ENCODE measurements around the gene LRP2BP. TPM values are rescaled to one million over a fixed set of nuclear protein-coding genes. Genes with fewer than 3 reads are reported as not detected.
"Not testable (repeated sequence)": the region's sequence is repeated elsewhere in the genome, so short reads cannot be mapped to it uniquely, and the experiment has no call there.

Gene LRP2BP
- total RNA-seq, 2 donors from 2014 or later: 0.30 to 0.42 TPM

DNA sequence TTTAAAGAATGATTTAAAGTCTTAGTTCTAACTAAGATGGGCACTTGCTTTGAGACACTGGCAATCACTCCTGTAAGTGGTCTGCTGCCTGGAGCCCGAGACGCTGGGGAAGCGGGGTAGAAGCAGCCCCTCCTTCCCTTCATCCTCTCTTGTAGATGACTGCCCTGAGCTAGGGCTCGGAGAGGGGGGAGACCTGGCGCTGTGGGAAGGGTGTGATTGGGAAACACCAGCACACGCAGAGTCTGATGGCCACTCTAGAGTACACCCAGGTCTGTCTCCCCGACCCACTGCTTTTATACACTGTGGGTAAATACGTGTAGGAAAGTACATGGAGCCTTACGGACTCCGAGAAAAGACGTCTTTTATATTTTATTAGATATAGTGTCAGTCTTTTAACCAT is 24.0 kb downstream of the LRP2BP start:
- intact Hi-C loops (cut with DNase I): no loop called here
- no peak for DNase-seq
- Histone ChIP-seq H3K9me3 (no peaks in the 10 kb centered on the region), H3K4me1 (no peaks in the 10 kb centered on the region), H3K9ac (ENCODE audit: low read depth in 2 of 2, low read length in 2 of 2) (no peak overlapping the region), H3K36me3 (no peaks in the 10 kb centered on the region), H3K27me3 (no peaks in the 10 kb centered on the region), H3K4me3 (no peak overlapping the region), H3K27ac (no peak overlapping the region)
- TF ChIP-seq, protein P1, sequence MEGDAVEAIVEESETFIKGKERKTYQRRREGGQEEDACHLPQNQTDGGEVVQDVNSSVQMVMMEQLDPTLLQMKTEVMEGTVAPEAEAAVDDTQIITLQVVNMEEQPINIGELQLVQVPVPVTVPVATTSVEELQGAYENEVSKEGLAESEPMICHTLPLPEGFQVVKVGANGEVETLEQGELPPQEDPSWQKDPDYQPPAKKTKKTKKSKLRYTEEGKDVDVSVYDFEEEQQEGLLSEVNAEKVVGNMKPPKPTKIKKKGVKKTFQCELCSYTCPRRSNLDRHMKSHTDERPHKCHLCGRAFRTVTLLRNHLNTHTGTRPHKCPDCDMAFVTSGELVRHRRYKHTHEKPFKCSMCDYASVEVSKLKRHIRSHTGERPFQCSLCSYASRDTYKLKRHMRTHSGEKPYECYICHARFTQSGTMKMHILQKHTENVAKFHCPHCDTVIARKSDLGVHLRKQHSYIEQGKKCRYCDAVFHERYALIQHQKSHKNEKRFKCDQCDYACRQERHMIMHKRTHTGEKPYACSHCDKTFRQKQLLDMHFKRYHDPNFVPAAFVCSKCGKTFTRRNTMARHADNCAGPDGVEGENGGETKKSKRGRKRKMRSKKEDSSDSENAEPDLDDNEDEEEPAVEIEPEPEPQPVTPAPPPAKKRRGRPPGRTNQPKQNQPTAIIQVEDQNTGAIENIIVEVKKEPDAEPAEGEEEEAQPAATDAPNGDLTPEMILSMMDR (IDR thresholded peaks at IDR 0.05): no peak

GRCh38 chr4:185370268-185370949 is 25.3 kb downstream of the LRP2BP start:
- Histone ChIP-seq H3K27me3 (no peaks in the 10 kb centered on the region), H3K9me3 (no peaks in the 10 kb centered on the region), H3K4me3 (no peak overlapping the region), H3K9ac (ENCODE audit: low read depth in 2 of 2, low read length in 2 of 2) (no peak overlapping the region), H3K36me3 (no peaks in the 10 kb centered on the region), H3K4me1 (no peaks in the 10 kb centered on the region), H3K27ac (no peak overlapping the region)
- DNase-seq: no peak
- TF ChIP-seq, protein P1 (IDR thresholded peaks at IDR 0.05): no peak
- intact Hi-C loops (cut with DNase I): no loop called here

DNA sequence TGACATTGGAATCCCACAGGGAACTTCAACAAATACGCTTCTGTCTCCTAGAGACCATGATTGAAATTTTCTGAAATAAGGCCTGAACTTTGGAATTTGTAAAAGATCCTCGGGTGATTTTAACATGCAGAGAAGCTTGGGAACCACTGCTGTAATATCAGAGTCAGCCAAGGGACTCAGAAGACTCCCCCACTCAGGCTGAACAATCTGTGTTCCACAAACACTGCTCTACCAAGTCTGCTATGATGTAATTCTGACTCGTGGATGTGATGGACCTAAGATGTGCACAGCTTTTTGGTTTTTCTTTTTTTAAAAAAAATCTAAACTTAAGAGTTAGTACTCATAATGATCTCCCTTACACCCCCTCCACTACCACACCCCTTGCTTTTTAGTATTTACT is 26.0 kb downstream of the LRP2BP start:
- no peak overlapping the region for H3K9ac ChIP-seq (ENCODE audit: low read depth in 2 of 2, low read length in 2 of 2)
- H3K4me3 ChIP-seq: no peak overlapping the region
- TF ChIP-seq, protein P1 (IDR thresholded peaks at IDR 0.05): no peak
- no peaks in the 10 kb centered on the region for H3K27me3 ChIP-seq
- H3K36me3 ChIP-seq: no peaks in the 10 kb centered on the region
- H3K27ac ChIP-seq: no peak overlapping the region
- intact Hi-C loops (cut with DNase I): no loop called here
- no peaks in the 10 kb centered on the region for H3K4me1 ChIP-seq
- H3K9me3 ChIP-seq: no peaks in the 10 kb centered on the region
- DNase-seq: no peak

GRCh38 chr4:185364886-185365285 is 30.8 kb downstream of the LRP2BP start:
- Histone ChIP-seq H3K9me3 (no peaks in the 10 kb centered on the region), H3K36me3 (no peaks in the 10 kb centered on the region), H3K9ac (ENCODE audit: low read depth in 2 of 2, low read length in 2 of 2) (no peak overlapping the region), H3K4me1 (no peaks in the 10 kb centered on the region), H3K4me3 (no peak overlapping the region), H3K27ac (no peak overlapping the region), H3K27me3 (no peaks in the 10 kb centered on the region)
- DNase-seq: no peak
- intact Hi-C loops (cut with DNase I): no loop called here
- TF ChIP-seq, protein P1 (IDR thresholded peaks at IDR 0.05): no peak

DNA sequence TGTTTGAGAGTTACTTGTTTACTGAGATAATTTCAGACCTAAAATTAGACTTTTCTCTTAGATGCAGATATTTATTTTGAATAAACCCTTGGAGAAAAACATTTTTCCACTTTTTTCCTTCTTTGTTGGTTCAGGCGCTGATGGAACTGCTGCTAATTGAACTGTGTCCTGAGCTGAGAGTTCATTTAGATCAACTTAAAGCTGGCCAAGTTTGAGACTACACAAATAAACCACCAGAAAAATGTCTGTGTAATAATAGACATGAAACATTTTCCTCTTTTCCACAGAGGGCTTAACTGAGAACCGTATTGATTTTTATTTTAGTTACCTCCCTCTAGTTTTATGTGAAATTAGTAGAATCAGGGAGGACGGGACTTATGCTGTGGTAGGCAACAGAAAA is 32.5 kb downstream of the LRP2BP start:
- Histone ChIP-seq H3K9me3 (no peaks in the 10 kb centered on the region), H3K4me3 (no peak overlapping the region), H3K27me3 (no peaks in the 10 kb centered on the region), H3K36me3 (no peaks in the 10 kb centered on the region), H3K9ac (ENCODE audit: low read depth in 2 of 2, low read length in 2 of 2) (no peak overlapping the region), H3K4me1 (no peaks in the 10 kb centered on the region), H3K27ac (no peak overlapping the region)
- no peak for DNase-seq
- TF ChIP-seq, protein P1 (IDR thresholded peaks at IDR 0.05): no peak
- intact Hi-C loops (cut with DNase I): no loop called here

GRCh38 chr4:185362570-185362969 is 33.2 kb downstream of the LRP2BP start:
- DNase-seq; H3K9ac ChIP-seq (ENCODE audit: low read depth in 2 of 2, low read length in 2 of 2); H3K4me3 ChIP-seq; H3K36me3 ChIP-seq; H3K9me3 ChIP-seq; H3K4me1 ChIP-seq; H3K27ac ChIP-seq; H3K27me3 ChIP-seq; intact Hi-C loops (cut with DNase I): not testable (repeated sequence)

Measured in colonic mucosa (tissue), 4 donors.